SIG-M5 treated with dmso at 0.1 percent for 504 hours (cell line): ENCODE measurements around the gene CCL26.
"Not testable (repeated sequence)": the region's sequence is repeated elsewhere in the genome, so short reads cannot be mapped to it uniquely, and the experiment has no call there.

Experiments
- DNase-seq: peaks from one replicate; lab custom pipeline; 2025; ENCODE audit not compliant: unreplicated experiment; lab: John Stamatoyannopoulos, UW

The CCL26 gene

DNA sequence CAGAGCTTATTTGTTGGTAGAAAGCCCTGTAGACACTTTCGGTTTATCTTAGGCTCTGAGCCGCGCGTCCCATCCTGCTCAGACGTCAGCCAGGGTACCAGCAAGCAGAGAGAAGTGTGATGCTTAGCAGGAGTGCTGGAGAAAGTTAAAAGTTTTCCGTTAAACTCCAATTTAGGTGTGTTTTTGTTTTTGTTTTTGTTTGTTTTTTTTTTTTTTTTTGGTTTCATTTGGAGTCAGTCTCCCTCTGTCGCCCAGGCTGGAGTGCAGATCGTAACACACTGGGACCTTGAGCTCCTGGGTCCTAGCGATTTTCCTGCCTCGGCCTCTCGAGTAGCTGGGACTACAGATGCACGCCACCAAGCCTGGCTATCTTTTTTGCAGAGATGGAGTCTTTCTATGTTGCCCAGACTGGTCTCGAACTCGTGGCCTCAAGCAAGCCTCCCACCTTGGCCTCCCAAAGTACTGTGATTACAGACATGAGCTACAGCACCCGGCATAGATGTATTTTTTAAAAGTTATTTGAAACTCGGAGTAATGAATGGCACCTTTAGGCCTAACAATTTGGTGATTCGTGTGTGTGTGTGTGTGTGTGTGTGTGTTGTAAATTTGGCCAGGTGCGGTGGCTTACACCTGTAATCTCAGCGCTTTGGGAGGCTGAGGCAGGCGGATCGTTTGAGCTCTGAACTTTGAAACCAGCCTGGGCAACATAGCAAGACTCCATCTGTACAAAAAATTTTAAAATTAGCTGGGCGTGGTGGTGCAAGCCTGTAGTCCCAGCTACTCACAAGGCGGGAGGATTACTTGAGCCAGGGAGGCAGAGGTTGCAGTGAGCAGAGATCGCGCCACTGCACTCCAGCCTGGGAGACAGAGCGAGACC is 32.0 kb downstream of the CCL26 start:
- no peak for DNase-seq

DNA sequence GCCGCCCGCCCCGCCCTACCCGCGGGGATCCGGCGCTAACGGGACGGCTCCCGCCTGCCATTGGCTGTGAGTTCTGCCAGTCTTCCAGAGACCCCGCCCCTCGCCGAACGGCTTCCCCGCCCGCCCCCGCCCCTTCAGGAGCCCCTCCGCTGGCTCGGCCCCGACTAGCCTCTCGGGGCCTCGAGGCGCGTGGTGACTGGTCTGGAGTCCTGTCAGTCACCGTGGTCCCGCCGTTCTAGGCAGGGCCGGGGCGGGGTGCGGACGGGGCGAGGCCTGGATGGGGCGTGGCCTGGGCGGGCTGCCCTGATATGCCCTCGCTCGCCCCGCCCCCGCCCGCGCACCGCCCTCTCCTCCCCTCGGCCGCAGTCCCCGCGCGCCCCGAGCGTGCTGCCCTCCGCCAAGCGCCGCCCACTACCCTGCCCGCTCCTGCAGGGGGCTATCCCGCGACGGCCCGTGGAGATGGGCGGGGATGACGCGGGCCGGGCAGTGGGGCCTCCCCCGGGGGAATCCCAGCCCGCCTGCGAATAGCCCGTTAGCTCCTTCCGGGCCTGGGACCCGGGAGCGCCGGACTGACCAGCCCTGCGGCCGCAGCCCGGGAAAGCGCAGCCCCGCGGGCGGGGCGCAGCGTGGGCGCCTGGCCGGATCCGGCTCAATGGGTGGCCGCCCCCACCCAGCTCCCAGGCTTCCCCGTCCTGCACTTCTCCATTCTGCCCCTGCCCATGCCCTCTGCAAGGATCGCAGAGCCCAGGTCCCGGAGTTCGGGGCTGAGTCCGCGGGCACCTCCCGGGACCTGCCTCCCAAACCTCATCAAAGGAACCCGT is 32.8 kb downstream of the CCL26 start:
- DNase-seq: peak; percentile 94

DNA sequence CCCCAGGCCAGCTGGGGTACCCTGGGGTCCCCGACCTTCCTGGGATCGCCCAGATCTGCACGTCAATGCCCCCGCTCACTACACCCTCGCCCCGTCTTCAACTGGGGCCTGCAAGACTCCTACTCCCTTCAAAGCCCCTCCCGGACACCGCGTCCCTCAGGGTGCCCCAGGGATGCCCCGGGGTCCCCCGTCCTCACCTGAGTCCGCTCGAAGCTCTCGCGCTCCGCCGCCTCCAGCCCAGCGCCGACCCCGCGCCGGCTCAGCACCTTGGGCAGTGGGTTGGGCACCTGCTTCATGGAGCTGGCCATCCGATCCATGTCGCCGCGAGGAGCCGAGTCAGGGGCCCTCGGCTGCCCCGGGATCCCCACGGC is 33.4 kb downstream of the CCL26 start, which contains the start of gene HIP1:
Gene HIP1, minus strand, starts transcription at position 338 of the 371 bp plus-strand sequence. Its CDS starts 21 bp downstream, at position 317.
- DNase-seq: no peak

DNA sequence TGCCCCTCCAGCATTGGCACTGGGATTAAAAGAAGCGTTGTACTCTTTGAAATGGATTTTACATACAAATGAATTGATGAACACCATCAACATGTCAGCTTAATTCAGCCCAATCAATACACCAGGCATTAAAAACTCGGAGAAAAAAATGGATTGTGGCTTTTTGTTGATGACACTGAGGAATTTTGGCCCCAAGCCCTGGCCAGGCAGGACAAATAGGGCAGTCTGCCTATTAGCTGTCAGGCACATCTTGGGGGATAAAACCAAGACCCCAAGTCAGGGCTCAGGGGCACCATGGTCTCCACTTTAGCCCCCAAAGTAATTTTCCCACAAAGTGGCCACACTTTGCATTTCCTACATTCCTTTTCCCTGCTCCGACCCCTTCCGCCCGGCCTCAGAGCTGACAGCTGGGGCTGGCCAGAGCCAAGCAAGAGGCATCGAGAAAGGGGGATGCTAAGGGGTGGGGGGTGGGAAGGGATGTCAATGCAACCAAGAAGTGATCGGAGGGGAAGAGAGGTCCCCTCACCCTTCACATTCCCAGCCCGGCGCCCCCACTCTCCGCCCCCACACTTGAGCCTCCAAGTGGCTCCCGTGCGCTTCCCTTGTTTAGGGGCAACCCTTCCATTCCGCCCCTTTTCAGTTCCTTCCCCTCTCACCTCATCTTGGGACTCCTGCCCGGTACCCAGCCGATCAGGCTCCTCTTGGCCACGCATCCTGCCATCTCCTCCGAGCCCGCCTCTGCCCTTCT is 34.0 kb downstream of the CCL26 start:
- no peak for DNase-seq

DNA sequence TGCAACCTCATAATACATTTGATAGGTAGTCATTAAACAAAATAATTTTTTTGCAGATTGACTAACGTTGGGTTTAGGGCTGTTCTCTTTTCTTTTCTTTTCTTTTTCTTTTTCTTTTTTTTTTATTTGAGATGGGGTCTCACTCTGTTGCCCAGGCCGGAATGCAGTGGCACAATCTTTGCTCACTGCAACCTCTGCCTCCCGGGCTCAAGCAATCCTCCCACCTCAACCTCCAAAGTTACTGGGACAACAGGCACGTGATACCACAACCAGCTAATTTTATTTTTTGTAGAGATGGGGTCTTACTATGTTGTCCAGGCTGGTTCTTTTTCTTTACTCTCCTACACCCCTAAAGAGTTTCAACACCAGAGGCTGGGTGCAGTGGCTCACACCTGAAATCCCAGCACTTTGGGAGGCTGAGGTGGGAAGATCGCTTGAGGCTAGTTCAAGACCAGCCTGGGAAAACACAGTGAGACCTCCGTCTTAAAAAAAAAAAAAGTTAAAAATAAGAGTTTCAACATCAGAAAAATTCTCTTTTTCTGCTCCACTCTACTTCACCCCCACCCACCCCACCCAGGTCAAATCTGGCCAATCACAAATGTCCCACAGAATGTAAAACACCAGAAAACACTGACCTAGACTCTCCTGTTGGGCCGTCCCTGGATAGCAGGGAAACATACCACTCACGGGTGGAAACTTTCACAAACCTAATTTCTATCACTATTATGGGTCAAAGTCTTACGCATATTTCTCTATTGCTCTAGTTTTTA is 36.2 kb downstream of the CCL26 start:
- DNase-seq: no peak

DNA sequence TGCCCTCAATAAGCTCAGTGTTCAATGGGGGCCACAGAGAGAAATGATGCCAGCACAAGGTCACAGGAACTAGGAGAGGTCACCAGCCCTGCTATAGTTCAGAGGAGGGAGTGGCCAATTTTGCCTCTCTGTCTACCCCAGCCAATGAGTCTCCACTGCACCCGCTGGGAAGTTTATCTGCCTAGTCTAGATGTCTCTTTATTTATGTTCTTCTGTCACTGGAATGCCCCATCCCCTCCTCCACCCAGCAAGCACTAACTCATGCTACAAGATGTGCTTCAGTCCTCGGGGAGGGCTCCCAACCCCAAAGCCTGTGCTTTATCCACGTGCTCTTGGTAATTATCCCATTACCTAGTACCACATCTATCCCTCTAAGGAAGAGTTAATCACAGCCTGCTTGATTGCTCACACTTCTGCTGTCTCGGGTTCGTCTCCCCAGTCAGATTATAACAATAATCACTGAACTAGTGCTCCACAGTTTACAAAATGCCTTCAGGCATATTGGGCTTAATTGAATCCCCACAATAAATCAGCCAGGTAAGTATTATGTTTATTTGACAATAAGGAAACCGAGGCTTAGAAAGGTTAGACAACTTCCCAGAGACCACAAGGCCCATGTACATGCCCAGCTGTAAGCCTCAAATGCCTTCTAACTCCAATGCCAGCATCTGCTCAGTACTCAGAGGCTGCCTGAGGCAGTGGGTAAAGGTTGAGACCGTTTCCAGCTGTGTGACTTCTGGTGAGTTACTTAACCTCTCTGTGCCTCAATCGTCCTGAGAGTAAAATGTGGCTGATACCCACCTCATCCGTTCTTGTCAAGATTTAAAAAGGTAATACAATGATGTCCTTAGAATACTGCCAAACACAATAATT is 37.2 kb downstream of the CCL26 start:
- no peak for DNase-seq

GRCh38 chr7:75732764-75733630 is 39.0 kb downstream of the CCL26 start:
- DNase-seq: no peak

- DNase-seq: no peak
These were observed 39.9 kb downstream of the CCL26 start for GRCh38 chr7:75732016-75732521.

- DNase-seq: no peak
These were observed 42.1 kb downstream of the CCL26 start for GRCh38 chr7:75729851-75730274.

- no peak for DNase-seq
These were observed 44.0 kb downstream of the CCL26 start for GRCh38 chr7:75727881-75728593.

- DNase-seq: not testable (repeated sequence)
These were observed 44.7 kb downstream of the CCL26 start for GRCh38 chr7:75727351-75727750.

DNA sequence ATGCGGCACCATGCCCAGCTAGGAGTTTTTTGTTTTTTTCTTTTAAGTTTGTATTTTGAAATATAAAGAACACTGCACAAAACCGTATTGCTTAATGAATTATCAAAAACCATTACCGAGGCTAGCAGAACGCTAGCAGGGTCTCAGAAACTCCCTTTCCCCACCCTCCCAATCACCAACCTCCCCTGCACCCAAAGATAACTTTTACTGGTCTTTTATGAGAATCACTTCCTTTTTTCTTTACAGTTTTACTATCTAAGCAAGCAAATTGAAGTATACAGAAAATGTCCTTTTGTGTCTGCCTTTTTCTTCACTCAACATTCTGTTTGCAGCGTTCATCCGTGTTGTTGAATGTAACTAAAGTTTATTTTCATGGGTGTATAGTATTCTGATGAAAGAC is 46.7 kb downstream of the CCL26 start:
- peak; percentile 72 for DNase-seq

- DNase-seq: no peak
These were observed 48.6 kb downstream of the CCL26 start for GRCh38 chr7:75723444-75723843.

- no peak for DNase-seq
These were observed 49.6 kb downstream of the CCL26 start for GRCh38 chr7:75722373-75722772.

DNA sequence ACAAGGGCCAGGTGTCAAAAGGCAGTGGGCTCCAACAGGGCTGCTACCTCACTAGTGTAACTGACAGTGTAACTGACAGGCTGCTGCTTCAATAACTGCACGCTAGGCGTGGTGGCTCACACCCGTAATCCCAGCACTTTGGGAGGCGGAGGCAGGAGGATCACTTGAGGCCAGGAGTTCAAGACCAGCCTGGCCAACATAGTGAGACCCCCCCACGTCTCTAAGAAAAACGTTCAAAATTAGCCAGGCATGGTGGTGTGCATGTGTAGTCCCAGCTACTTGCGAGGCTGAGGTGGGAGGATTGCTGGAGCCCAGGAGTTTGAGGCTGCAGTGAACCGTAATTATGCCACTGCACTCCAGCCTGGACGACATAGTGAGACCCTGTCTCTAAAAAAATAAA is 50.1 kb downstream of the CCL26 start:
- DNase-seq: not testable (repeated sequence)

DNA sequence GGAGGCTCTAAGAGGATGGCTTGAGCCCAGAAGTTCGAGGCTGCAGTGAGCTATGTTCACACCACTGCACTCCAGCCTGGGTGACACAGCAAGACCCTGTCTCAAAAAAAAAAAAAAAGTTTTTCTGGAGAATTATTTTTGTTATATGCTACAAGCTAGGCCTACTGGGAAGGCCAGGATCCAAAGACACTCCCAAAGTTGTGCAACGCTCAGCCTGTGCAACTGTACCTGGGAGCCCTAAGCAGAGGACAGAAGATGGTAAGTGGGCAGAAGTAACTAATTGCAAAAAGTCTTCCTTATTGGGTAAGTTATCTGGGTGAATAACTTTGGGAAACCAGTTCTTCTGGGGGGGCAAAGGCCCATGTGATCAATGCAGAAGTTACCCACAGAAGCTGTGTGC is 50.6 kb downstream of the CCL26 start:
- DNase-seq: no peak

- no peak for DNase-seq
These were observed 52.4 kb downstream of the CCL26 start for GRCh38 chr7:75719626-75720025.
